Smooth muscle cell (in vitro differentiated cells): Measurements from ENCODE around the gene SLC17A1. TPM values are rescaled to one million over a fixed set of nuclear protein-coding genes. Genes with fewer than 3 reads are reported as not detected.

ENCODE experiments used
- DNase-seq: peaks from one replicate; lab custom pipeline; 2025; ENCODE audit not compliant: unreplicated experiment; lab: John Stamatoyannopoulos, UW
- H2AFZ ChIP-seq: fragments of 200-600 bp; sonication (generic); 2 replicates; pipeline ENCODE4 v1.6.0; 2016; ENCODE audit warnings: antibody characterized with exemption, low read depth, mild to moderate bottlenecking
- H3F3A ChIP-seq: fragments of 200-600 bp; sonication (generic); 2 replicates; pipeline ENCODE4 v1.6.0; 2017; ENCODE audit warnings: antibody characterized with exemption, low read depth
- H3K27ac ChIP-seq: fragments of 200-600 bp; sonication (generic); 2 replicates; pipeline ENCODE4 v1.5.1; 2016; ENCODE audit warnings: low read depth, mild to moderate bottlenecking
- H3K27me3 ChIP-seq: fragments of 200-600 bp; sonication (generic); 2 replicates; pipeline ENCODE4 v1.6.1; 2016; ENCODE audit warnings: low read depth, mild to moderate bottlenecking
- H3K36me3 ChIP-seq: fragments of 200-600 bp; sonication (generic); 2 replicates; pipeline ENCODE4 v1.5.1; 2016; ENCODE audit warnings: low read depth
- H3K4me1 ChIP-seq: fragments of 200-600 bp; sonication (generic); 2 replicates; pipeline ENCODE4 v1.5.1; 2016; ENCODE audit warnings: low read depth
- H3K4me2 ChIP-seq: fragments of 200-600 bp; sonication (generic); 2 replicates; pipeline ENCODE4 v1.6.0; 2016; ENCODE audit warnings: mild to moderate bottlenecking
- H3K4me3 ChIP-seq: fragments of 200-600 bp; sonication (generic); 2 replicates; pipeline ENCODE4 v1.5.1; 2016; ENCODE audit warnings: mild to moderate bottlenecking
- H3K79me2 ChIP-seq: fragments of 200-600 bp; sonication (generic); 2 replicates; pipeline ENCODE4 v1.6.0; 2016; ENCODE audit warnings: low read depth, mild to moderate bottlenecking
- H3K9ac ChIP-seq: fragments of 200-600 bp; sonication (generic); 2 replicates; pipeline ENCODE4 v1.6.0; 2016; ENCODE audit warnings: low read depth
- H3K9me3 ChIP-seq: fragments of 200-600 bp; sonication (generic); replicated peaks from 2 replicates; pipeline ENCODE4 v1.5.1; 2016; ENCODE audit warnings: low read depth
- H4K20me1 ChIP-seq: fragments of 200-600 bp; sonication (generic); 2 replicates; pipeline ENCODE4 v1.6.0; 2016; ENCODE audit warnings: low read depth
- WGBS: methylation state at CpG from one replicate; pipeline ENCODE4 v1.1.7; 2016; ENCODE audit warnings: low lambda C conversion rate; 5-methylcytosine and 5-hydroxymethylcytosine counted together
- polyA plus RNA-seq: library from polyadenylated mRNA; unstranded; fragments of >200 nt; fragmentation: Nextera tagmentation; extraction: Ambion mirVana; gene quantifications from 2 replicates; pipeline ENCODE4 v1.2.1, GENCODE V29; 2016
- total RNA-seq: library from RNA; depleted of rRNA; stranded (reverse); fragments of >200 nt; gene quantifications from 2 replicates; pipeline ENCODE4 v1.2.3, GENCODE V29; 2014
- TF ChIP-seq, protein P1 (sequence below): fragments of 200-600 bp; sonication (generic); IDR thresholded peaks from 2 replicates; pipeline ENCODE4 v1.5.1; 2017; ENCODE audit warnings: borderline replicate concordance, mild to moderate bottlenecking, antibody characterized with exemption; ENCODE audit not compliant: insufficient read depth, poor library complexity, severe bottlenecking

SLC17A1 gene
- total and polyA plus RNA-seq, 2 experiments from 2014 or later = not detected

DNA sequence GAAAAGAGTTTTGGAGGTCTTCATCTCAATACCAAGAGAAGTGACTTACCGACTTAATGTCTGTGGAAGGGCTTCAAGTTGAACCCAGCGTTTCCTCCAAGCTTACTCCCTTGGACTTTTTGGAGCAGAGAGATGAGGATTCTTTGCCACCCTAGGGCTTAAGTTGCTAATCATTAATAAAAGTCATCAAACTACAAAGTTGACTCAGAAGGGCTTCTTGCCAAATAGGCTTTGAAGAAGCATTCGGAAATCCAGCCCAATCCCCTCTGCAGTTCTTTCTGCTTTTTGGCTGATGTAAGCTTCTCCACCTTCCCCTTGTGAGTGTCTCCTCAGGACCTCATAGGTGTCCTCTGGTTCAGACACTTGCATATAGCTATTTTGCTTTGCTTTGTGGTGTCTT lies 42.3 kb upstream of the SLC17A1 start, which contains the start of gene SLC17A3:
Gene SLC17A3, minus strand, starts transcription at position 126 of the 400 bp plus-strand sequence. CDS start 5,856 bp downstream, outside the sequence.
- no peaks in the 10 kb centered on the region for H3K4me1 ChIP-seq
- no peaks in the 10 kb centered on the region for H3K36me3 ChIP-seq
- WGBS = 89% methylated on average over 3 of the region's 3 CpGs
- no peaks in the 10 kb centered on the region for H3K79me2 ChIP-seq
- H3K27ac ChIP-seq = no peak within 1 kb of the TSS
- no peak for DNase-seq
- peaks cover 25% of the 10 kb centered on the region for H3K27me3 ChIP-seq
- H3K9me3 ChIP-seq = no peaks in the 10 kb centered on the region
- H3K4me3 ChIP-seq = no peak within 1 kb of the TSS
- H3K4me2 ChIP-seq = no peak within 1 kb of the TSS
- H3F3A ChIP-seq = no peaks in the 10 kb centered on the region
- no peak within 1 kb of the TSS for H3K9ac ChIP-seq
- no peaks in the 10 kb centered on the region for H4K20me1 ChIP-seq
- H2AFZ ChIP-seq = no peak within 1 kb of the TSS
- TF ChIP-seq, protein P1, sequence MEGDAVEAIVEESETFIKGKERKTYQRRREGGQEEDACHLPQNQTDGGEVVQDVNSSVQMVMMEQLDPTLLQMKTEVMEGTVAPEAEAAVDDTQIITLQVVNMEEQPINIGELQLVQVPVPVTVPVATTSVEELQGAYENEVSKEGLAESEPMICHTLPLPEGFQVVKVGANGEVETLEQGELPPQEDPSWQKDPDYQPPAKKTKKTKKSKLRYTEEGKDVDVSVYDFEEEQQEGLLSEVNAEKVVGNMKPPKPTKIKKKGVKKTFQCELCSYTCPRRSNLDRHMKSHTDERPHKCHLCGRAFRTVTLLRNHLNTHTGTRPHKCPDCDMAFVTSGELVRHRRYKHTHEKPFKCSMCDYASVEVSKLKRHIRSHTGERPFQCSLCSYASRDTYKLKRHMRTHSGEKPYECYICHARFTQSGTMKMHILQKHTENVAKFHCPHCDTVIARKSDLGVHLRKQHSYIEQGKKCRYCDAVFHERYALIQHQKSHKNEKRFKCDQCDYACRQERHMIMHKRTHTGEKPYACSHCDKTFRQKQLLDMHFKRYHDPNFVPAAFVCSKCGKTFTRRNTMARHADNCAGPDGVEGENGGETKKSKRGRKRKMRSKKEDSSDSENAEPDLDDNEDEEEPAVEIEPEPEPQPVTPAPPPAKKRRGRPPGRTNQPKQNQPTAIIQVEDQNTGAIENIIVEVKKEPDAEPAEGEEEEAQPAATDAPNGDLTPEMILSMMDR = no peak

DNA sequence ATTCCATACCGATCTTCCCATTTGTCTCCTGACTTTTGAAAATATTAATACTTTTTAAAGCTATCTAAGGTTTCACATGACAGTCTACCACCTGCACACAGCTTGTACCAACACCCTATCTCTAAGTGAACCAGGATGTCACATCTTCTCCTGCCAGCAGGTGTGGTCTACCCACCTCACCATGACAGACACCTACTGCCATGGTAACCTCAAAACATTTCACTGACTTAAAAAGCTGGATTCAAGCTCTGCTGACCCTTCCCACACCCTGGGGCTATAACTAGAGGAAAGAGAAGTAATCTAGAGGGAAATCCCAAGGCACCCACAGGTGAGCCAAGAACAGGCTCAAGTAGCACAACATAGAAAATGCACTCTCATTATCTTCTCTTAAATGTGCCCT lies 41.0 kb upstream of the SLC17A1 start:
- DNase-seq = no peak
- Histone ChIP-seq H3K36me3 (no peaks in the 10 kb centered on the region), H3K27me3 (peaks cover 18% of the 10 kb centered on the region), H3K4me2 (no peak overlapping the region), H3K79me2 (no peaks in the 10 kb centered on the region), H3K4me1 (no peaks in the 10 kb centered on the region), H3F3A (no peaks in the 10 kb centered on the region), H3K9ac (no peak overlapping the region), H3K4me3 (no peak overlapping the region), H3K9me3 (no peaks in the 10 kb centered on the region), H4K20me1 (no peaks in the 10 kb centered on the region), H3K27ac (no peak overlapping the region), H2AFZ (no peak overlapping the region)
- TF ChIP-seq, protein P1 = no peak
- 92% methylated on average over 1 of the region's 1 CpG for WGBS

DNA sequence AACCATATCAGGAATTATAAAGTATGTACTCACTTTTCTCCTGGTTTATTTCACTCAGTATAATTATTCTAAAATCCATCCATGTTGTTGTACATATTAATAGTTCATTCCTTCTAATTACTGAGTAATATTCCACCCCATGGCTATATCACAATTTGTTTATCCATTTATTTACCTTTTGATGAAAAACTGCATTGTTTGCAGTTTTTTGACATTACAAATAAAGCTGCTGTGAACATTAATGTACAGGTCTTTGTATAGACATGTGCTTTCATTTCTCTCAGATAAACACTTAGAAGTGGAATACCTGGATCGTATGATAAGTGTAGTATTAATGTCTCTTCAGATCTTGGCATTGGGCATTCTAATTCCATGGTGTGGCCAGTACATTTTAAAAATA lies 38.0 kb upstream of the SLC17A1 start:
- WGBS = 87% methylated on average over 1 of the region's 1 CpG
- H3K4me1 ChIP-seq = no peaks in the 10 kb centered on the region
- no peak overlapping the region for H3K4me2 ChIP-seq
- no peaks in the 10 kb centered on the region for H3F3A ChIP-seq
- no peak for DNase-seq
- H4K20me1 ChIP-seq = no peaks in the 10 kb centered on the region
- H3K9me3 ChIP-seq = no peaks in the 10 kb centered on the region
- no peaks in the 10 kb centered on the region for H3K36me3 ChIP-seq
- H3K79me2 ChIP-seq = no peaks in the 10 kb centered on the region
- H3K9ac ChIP-seq = no peak overlapping the region
- H3K27me3 ChIP-seq = peaks cover 13% of the 10 kb centered on the region
- no peak overlapping the region for H3K4me3 ChIP-seq
- H3K27ac ChIP-seq = no peak overlapping the region
- TF ChIP-seq, protein P1 = no peak
- no peak overlapping the region for H2AFZ ChIP-seq

DNA sequence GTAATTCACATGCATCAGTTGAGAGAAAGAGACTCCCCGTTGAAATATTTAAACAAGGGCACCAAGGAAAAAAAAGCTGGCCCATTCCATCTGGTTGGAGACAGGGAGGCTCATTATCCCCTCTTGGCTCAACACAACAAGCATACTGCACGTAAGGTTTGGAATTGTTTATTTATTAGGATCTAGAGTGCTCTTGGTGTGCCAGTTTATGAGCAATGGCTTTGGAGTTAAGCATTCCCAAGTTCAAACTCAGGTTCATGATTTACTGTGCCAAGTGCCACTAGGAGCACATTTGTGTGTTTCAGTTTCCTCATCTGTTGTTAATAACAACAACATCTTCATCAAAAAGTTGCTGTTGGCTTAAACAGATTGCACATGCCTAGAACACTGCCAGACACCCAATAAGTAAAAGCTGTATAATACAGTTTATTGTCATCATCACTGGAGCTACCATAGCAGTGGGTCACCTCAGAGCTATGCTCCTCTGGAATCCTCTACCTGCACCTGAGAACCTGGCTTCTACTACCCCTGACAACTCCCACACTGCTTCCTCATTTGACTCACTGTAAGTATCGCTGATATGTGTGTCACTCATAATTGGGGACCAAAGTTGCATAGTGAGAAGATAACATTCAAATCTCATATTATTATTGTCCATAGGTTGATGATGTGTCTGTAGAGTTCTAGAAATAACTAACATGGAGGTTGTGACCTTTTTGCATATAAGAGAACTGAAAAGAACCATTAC lies 36.8 kb upstream of the SLC17A1 start:
- TF ChIP-seq, protein P1 = no peak
- Histone ChIP-seq H3K9ac (no peak overlapping the region), H3K36me3 (no peaks in the 10 kb centered on the region), H3K9me3 (no peaks in the 10 kb centered on the region), H2AFZ (no peak overlapping the region), H3K4me1 (no peaks in the 10 kb centered on the region), H3K4me3 (no peak overlapping the region), H3K4me2 (no peak overlapping the region), H3K27ac (no peak overlapping the region), H4K20me1 (no peaks in the 10 kb centered on the region), H3K27me3 (peaks cover 2% of the 10 kb centered on the region), H3K79me2 (no peaks in the 10 kb centered on the region), H3F3A (no peaks in the 10 kb centered on the region)
- WGBS = 80% methylated on average over 3 of the region's 3 CpGs
- no peak for DNase-seq
